Activated gamma-delta T cell treated with anti-CD3 and anti-CD28 coated beads, Interleukin-2, amount 50 U/mL, for 16 hours (primary cell): ENCODE data around the gene CCDC47.
A peak's percentile ranks its signal among the peaks of the same experiment; 100 is the strongest.

Experiments used
- DNase-seq: peaks from one replicate; pipeline ENCODE4 v3.0.0-alpha.2; 2020; ENCODE audit warnings: low read depth

Gene CCDC47

DNA sequence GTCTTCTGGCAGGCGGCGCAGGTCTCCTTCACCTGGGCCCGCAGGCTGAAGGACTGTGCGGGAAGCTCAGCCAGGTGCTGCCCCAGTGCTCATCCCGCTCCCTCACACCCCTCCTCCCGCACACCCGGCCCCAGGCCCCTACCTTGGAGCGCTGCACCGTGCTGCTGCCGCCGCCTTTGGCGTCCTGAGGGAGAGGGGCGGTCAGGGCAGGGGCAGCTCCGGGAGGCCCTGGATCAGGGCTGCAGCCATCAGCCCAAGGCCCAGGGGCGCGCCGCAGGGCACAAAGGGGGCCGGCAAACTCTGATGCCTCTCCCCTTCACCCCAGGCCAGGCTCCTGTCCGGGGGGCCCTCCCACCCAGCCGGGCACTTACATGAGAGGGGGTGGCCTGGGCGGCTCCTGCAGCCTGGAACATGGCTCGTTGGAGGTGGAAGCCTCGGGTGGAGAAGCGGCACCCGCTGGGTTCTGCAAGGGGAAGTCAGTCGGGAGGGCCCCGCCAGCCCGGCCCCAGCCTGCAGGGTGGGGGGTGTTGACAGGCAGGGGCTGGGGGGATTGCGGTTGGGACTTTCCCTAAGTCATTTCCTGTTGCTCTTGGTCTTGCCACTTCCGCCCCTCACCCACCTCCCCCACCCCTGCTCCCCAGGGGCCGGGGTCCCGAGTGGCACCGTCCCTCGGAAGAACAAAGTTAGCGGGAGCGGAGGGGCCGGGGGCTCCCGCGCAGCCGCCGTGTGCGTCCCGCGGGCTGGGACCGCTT, 74.3 kb downstream of the CCDC47 start:
- peak; percentile 88 for DNase-seq

DNA sequence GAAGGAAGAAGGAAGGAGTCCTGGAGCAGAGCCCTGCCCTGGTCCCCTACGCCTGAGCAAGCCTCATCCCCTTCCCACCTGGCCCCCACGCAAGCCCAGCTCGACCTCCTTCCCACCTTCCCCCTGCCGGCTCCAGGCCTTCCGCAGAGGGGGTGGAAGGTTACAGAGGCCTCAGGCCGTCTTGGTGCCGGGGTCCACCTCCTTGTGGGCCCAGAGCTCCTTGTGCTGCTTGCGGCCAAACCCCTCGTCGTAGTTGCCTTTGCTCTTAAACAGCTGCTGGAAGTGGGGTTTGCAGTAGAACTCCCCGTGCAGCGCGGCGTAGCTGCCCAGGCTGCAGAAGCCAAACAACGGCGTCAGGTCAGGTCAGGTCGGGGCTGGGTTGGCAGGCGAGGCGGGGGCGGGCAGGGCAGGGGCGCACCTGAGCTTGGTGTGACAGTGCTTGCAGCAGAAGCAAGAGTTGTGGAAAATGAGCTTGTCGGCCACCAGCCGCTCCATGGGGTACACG, 75.0 kb downstream of the CCDC47 start:
- DNase-seq, result no peak

DNA sequence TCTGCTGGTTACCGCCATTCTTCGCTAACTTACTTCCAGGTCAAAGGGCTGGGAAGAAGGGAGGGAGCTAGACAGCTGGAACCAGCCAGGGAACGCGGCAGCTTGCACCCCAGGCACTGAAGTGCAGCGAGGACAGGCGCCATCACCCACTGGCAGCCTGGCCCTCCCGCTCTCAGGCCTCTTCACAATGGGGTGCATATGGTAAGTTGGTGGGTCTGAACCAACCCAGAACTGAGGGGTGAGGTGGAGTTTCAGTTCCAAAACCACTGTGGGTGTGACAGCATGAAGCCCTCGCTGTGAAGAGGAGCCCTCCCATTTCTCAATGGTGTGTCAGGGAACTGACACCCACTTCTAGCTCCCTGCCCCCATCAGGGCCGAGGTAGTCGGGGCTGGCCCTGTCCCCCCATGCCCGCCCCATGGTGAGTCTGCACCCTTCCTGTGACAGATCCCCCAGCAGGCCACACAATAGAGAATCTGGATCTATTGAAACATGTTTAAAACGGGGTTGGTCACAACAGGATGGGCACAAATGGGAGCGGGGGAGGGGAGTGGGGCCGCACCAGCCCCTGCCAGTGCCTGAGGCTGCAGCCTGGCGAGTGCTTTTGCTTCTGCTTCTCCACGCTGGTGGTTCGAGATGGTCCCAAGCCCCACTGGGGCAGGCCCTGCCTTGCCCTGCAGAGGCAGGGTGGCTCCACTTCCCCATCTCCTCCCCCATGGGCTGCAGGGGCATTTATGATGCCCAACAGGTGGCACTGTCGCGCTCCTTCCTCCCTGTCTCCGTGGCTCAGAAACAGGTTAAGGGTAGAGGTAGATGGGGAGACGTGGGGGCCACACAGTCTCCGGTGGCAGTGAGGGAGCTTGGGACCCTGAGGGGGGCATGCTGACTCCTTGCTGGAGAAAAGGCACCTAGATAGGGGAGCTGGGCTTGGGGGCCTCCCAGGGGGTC, 75.8 kb downstream of the CCDC47 start:
- peak; percentile 68 for DNase-seq

DNA sequence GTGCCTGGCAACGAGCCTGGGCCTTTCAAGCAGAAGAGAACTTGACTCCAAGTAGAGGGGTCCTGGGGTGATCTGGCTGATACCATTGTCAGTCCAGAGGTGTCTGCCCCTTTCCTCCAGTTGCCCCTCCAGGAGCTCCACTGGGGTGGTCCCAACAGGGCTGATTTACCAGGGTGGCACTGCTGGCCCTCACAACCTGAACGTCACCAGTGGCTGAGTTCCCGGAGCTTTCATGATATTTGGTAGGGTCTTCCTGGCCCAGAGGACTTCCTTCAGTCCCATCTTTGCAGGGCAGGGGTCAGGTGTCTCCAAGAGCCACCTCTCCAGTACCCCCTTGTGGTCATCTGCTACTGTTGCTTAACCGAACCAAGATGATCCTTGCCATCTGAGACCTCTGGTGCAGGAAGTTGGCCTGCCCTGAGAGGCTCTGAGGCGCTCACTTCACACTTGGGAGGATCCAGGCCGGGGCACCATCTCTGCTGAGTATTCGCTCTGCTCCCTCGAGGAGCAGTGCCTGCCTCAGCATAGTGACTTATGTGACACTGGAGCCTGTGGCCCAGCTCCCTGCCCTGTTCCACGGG, 76.9 kb downstream of the CCDC47 start:
- DNase-seq, result no peak

DNA sequence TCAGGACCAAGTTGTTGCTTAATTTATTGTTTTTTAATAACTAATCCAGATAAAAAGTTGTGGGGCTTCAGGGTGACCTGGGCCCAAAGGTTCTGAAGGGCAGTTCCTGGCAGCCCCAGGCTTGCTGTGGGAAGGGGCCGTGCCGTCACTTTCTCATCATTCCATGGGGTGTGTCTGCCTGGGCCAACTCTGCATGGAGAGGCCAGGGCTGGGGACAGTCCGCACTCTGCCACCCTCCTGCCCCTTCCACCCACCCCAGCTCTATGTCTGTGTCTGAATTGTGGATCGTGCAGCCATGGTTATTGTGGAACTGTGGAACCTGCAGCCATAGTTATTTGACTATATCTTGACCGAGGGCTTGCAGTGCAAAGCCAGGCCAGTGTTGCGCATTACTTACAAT, 77.5 kb downstream of the CCDC47 start:
- DNase-seq, result no peak
